Mucosa of rectum (tissue), 2 donors: ENCODE measurements around the gene CCDC201.
"Not testable (repeated sequence)": the region's sequence is repeated elsewhere in the genome, so short reads cannot be mapped to it uniquely, and the experiment has no call there.

Experiments
- H3K27ac ChIP-seq, 2 donors: one replicate each; pipeline ENCODE4 v1.7.0; 2013; ENCODE audit warnings: inconsistent platforms in 2 of 2, low read depth in 2 of 2, low read length in 2 of 2
- H3K27me3 ChIP-seq, 2 donors: one replicate each; pipeline ENCODE4 v1.7.0; 2013; ENCODE audit warnings: low read length in 2 of 2; ENCODE audit not compliant: control insufficient read depth in 2 of 2, insufficient read depth in 2 of 2
- H3K36me3 ChIP-seq, 2 donors: one replicate each; pipeline ENCODE4 v1.7.0; 2013; ENCODE audit warnings: low read length in 2 of 2; ENCODE audit not compliant: control insufficient read depth in 2 of 2, insufficient read depth in 2 of 2
- H3K4me1 ChIP-seq, 2 donors: one replicate each; pipeline ENCODE4 v1.7.0; 2013; ENCODE audit warnings: low read length in 2 of 2, mild to moderate bottlenecking in 1 of 2; ENCODE audit not compliant: control insufficient read depth in 2 of 2, insufficient read depth in 2 of 2
- H3K4me3 ChIP-seq, 2 donors: one replicate each; pipeline ENCODE4 v1.7.0; 2013; ENCODE audit warnings: low read length in 2 of 2
- H3K9ac ChIP-seq, 2 donors: one replicate each; pipeline ENCODE4 v1.7.0; 2013; ENCODE audit warnings: low read length in 2 of 2, low read depth in 1 of 2, mild to moderate bottlenecking in 1 of 2
- H3K9me3 ChIP-seq, 2 donors: one replicate each; pipeline ENCODE4 v1.7.0; 2013; ENCODE audit warnings: low read length in 2 of 2; ENCODE audit not compliant: control insufficient read depth in 2 of 2
- donor health status: healthy.
- donor health status: Normal muscosa, but diverticular disease.

CCDC201 gene

DNA sequence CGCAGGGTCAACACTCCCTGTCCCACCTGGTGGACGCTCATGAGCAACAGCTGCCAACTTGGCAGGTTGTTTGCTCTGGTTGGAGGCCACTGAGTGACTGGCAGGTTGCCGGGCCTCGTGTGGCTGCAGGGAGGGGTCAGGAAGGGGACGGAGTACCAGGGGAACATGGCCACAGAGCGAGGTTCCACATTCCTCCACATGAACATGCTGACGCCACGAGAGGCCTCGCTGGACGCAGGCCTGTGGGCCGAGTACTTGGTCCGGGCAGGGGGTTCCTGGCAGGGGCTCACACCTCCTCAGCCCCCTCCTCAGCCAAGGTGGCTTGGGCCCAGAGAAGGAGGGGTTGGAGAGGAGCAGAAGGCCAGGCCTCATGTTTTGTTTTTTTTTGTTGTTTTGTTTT lies 54.1 kb downstream of the CCDC201 start:
- H3K36me3 ChIP-seq, H3K9me3 ChIP-seq, H3K4me1 ChIP-seq, H3K27me3 ChIP-seq, H3K27ac ChIP-seq, H3K4me3 ChIP-seq, H3K9ac ChIP-seq: not testable (repeated sequence)

DNA sequence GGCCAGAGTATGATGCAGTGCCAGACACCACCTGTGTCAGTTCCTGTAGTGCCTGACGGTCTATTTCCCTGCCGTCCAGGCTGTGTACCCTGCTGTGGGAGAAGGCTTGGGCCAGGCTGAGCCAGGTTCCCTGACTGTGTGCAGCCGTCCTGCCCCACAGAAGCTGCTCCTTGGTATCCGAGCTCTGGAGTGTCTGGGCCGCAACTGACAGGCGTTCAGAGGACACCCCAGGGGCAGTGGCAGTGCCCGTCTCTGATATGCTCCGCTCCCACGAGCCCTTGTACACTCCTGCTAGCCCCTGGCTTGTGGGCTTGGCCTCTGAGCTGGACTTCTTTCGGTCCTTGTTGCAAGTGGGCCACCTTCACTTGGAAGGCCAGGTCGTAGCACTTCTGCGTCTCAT lies 55.0 kb downstream of the CCDC201 start:
- not testable (repeated sequence) for H3K9me3 ChIP-seq, H3K9ac ChIP-seq, H3K4me1 ChIP-seq, H3K36me3 ChIP-seq, H3K4me3 ChIP-seq, H3K27ac ChIP-seq, H3K27me3 ChIP-seq

DNA sequence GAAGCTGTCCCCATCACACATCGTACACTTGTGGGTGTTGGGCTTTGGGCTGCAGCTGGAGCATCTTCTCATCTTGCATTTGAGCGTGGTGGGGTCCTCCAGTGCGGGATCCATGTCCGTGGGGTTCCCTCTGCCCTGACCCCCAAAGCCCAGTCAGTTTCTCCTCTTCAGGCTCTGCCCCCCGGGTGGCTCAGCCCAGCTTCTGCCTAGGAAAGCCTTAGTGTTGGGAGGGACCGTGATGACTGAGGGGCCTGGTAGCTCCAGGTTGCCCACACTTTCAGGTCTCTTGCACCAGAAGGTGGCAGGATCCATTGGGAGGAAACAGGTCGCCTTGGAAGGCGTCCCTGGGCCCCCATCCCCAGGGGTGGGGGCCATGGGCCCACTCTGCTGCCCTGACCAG lies 55.9 kb downstream of the CCDC201 start:
- H3K36me3 ChIP-seq, H3K4me1 ChIP-seq, H3K9me3 ChIP-seq, H3K9ac ChIP-seq, H3K4me3 ChIP-seq, H3K27ac ChIP-seq, H3K27me3 ChIP-seq: not testable (repeated sequence)

DNA sequence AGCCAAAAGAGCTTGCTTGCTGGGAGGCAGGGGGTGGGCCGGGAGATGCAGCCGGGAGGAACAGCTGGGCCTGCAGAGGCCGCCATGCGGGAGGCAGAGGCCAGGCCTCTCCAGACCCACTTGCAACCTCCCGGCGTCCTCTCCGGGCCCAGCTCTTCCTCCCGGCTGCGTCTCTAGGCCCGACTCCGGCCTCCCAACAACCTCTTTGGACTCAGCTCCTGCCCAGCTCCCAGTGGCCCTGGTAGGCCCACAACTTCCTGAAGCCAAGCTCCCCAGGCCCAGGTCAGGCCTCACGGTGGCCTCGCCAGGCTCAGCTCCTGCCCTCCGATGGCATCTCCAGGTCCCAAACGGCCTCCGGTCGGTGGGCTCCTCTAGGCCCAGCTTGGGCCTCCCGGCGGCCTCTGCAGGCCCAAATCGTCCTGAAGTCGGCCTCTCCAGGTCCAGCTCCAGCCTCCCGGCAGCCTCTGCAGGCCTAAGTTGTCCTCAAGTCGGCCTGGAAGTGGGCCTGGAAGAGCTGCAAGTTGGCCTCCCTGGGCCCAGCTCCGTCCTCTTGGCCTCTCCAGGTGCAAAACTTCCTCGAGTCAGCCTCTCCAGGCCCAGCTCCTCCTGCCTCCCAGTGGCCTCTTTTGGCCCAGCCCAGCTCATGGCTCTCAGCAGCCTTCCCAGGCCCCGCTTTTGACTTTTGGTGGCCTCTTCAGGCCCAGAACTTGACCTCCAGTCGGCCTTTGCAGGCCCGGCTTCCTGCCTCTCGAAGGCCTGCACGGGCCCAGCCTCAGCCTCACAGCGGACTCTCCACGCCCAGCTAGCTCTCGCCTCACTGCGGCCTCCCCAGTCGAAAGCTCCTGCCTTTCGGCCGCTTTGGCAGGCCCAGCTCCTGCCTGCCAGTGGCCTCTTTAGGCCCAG lies 58.4 kb downstream of the CCDC201 start:
- H3K4me3 ChIP-seq, H3K9ac ChIP-seq, H3K4me1 ChIP-seq, H3K27ac ChIP-seq, H3K9me3 ChIP-seq, H3K27me3 ChIP-seq, H3K36me3 ChIP-seq: not testable (repeated sequence)

DNA sequence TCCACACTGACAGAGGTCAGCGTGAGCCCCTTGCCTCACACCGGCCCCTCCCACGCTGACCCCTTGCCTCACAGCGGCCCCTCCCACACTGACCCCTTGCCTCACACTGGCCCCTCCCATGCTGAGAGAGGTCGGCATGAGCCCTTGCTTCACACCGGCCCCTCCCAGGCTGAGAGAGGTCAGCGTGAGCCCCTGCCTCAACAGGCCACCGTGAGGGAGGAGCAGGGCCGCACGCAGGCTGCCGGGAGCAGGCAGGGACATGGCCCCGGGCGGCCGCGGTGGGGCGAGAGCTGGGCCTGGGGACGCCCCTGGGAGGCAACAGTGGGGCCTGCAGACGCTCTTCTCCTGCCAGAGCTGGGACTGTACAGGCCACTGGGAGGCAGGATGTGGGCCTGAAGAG lies 59.1 kb downstream of the CCDC201 start:
- not testable (repeated sequence) for H3K27ac ChIP-seq, H3K4me3 ChIP-seq, H3K9ac ChIP-seq, H3K27me3 ChIP-seq, H3K4me1 ChIP-seq, H3K36me3 ChIP-seq, H3K9me3 ChIP-seq

DNA sequence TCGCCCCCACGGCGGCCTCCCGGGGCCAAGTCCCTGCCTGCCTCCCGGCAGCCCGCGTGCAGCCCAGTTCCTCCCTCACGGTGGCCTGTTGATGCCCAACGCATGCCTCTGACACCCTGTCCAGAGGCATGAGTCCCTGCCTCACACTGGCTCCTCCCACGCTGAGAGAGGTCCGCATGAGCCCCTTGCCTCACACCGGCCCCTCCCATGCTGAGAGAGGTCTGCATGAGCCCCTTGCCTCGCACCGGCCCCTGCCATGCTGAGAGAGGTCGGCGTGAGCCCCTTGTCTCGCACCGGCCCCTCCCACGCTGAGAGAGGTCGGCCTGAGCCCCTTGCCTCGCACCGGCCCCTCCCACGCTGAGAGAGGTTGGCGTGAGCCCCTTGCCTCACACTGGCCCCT lies 59.9 kb downstream of the CCDC201 start:
- H3K4me3 ChIP-seq: no peak overlapping the region
- no peak overlapping the region for H3K9ac ChIP-seq
- no peak overlapping the region for H3K27ac ChIP-seq
- no peaks in the 10 kb centered on the region for H3K27me3 ChIP-seq
- H3K36me3 ChIP-seq: no peaks in the 10 kb centered on the region
- H3K9me3 ChIP-seq: no peaks in the 10 kb centered on the region
- H3K4me1 ChIP-seq: no peaks in the 10 kb centered on the region

DNA sequence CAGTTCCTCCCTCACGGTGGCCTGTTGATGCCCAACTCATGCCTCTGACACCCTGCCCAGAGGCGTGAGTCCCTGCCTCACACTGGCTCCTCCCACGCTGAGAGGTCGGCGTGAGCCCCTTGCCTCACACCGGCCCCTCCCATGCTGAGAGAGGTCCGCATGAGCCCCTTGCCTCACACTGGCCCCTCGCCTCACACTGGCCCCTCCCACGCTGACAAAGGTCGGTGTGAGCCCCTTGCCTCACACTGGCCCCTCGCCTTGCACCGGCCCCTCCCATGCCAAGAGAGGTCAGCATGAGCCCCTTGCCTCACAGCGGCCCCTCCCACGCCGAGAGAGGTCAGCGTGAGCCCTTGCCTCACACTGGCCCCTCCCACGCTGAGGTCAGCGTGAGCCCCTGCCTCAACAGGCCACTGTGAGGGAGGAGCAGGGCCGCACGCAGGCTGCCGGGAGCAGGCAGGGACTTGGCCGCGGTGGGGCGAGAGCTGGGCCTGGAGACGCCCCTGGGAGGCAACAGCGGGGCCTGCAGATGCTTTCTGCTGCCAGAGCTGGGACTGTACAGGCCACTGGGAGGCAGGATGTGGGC lies 61.1 kb downstream of the CCDC201 start:
- not testable (repeated sequence) for H3K9me3 ChIP-seq, H3K9ac ChIP-seq, H3K27ac ChIP-seq, H3K27me3 ChIP-seq, H3K4me1 ChIP-seq, H3K4me3 ChIP-seq, H3K36me3 ChIP-seq

DNA sequence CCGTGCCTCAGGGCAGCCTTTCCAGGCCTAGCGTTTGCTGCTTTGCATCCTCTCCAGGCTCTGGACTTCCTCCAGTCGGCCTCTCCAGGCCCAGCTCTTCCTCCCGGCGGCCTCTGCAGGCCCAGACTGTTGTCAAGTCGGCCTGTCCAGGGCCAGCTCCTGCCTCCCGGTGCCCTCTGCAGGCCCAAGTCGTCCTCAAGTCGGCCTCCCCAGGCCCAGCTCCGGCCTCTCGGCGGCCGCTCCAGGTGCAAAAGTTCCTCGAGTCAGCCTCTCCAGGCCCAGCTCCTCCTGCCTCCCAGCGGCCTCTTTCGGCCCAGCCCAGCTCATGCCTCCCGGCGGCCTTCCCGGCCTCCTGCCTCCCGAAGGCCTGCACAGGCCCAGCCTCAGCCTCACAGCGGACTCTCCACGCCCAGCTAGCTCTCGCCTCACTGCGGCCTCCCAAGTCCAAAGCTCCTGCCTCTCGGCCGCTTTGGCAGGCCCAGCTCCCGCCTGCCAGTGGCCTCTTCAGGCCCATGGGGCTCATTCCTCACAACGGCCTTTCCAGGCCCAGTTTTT lies 62.4 kb downstream of the CCDC201 start:
- not testable (repeated sequence) for H3K9ac ChIP-seq, H3K27me3 ChIP-seq, H3K27ac ChIP-seq, H3K36me3 ChIP-seq, H3K9me3 ChIP-seq, H3K4me1 ChIP-seq, H3K4me3 ChIP-seq
